B cell (primary cell): ENCODE data around the gene PCSK4. TPM values are rescaled to one million over a fixed set of nuclear protein-coding genes. Genes with fewer than 3 reads are reported as not detected.
"Not testable (repeated sequence)": the region's sequence is repeated elsewhere in the genome, so short reads cannot be mapped to it uniquely, and the experiment has no call there.

Experiments used
- ATAC-seq: fragments of 200-7000 bp; cut with Tn5 transposase; one replicate; pipeline ENCODE4 v1.10.0; 2021; ENCODE audit warnings: low read depth, mild to moderate bottlenecking, moderate number of reproducible peaks, moderate library complexity
- CTCF ChIA-PET: fragments of 350-600 bp; sonication (Branson Sonifier 250); formaldehyde crosslinking; loops from one replicate; lab custom pipeline; 2021; ENCODE audit warnings: antibody characterized with exemption, inconsistent platforms; lab: Charles Lee
- POLR2A ChIA-PET: fragments of 350-600 bp; sonication (Branson Sonifier 250); formaldehyde crosslinking; loops from one replicate; lab custom pipeline; 2021; ENCODE audit warnings: antibody characterized with exemption; lab: Charles Lee
- DNase-seq: peaks from one replicate; pipeline ENCODE4 v3.0.0; 2013
- H2AFZ ChIP-seq: 2 replicates; pipeline ENCODE4 v1.6.1; 2012; ENCODE audit warnings: mild to moderate bottlenecking, low read depth, low read length; ENCODE audit not compliant: insufficient read depth, poor library complexity, severe bottlenecking
- H3K27ac ChIP-seq, 2 donors: 1 replicate in 1 of 2; 2 replicates in 1 of 2; pipeline ENCODE4 v1.5.1; 2012 to 2013; ENCODE audit warnings: low read length in 2 of 2, mild to moderate bottlenecking in 2 of 2, moderate library complexity in 1 of 2
- H3K27me3 ChIP-seq, 4 experiments: fragments of 200-600 bp in 1 of 4; sonication (generic) in 1 of 4; replicated peaks in 1 of 4; 1 replicate in 2 of 4; 2 replicates in 2 of 4; pipeline versions ENCODE4 v1.6.1 to v1.7.0; 2013 to 2016; ENCODE audit warnings: low read length in 3 of 4, mild to moderate bottlenecking in 2 of 4, mixed read lengths in 1 of 4, moderate library complexity in 1 of 4; ENCODE audit not compliant: insufficient read depth in 4 of 4, control insufficient read depth in 3 of 4; ENCODE audit errors: control extremely low read depth in 1 of 4
- H3K36me3 ChIP-seq, 2 experiments: replicated peaks in 1 of 2; 1 replicate in 1 of 2; 2 replicates in 1 of 2; pipeline versions ENCODE4 v1.6.1 to v1.7.1; 2013; ENCODE audit warnings: low read length in 1 of 2; ENCODE audit not compliant: insufficient read depth in 2 of 2, control insufficient read depth in 1 of 2; ENCODE audit errors: control extremely low read depth in 1 of 2, extremely low read depth in 1 of 2
- H3K4me1 ChIP-seq, 2 donors: fragments of 200-600 bp in 1 of 2; sonication (generic) in 1 of 2; 1 replicate in 1 of 2; 2 replicates in 1 of 2; pipeline versions ENCODE4 v1.5.1 to v1.6.1; 2013 to 2017; ENCODE audit warnings: low read length in 2 of 2; ENCODE audit not compliant: control insufficient read depth in 2 of 2, insufficient read depth in 2 of 2
- H3K4me2 ChIP-seq: replicated peaks from 2 replicates; pipeline ENCODE3; 2012; ENCODE audit warnings: mild to moderate bottlenecking, low read depth, low read length; ENCODE audit not compliant: poor library complexity, severe bottlenecking
- H3K4me3 ChIP-seq, 5 experiments: fragments of 200-600 bp in 1 of 5; sonication (generic) in 1 of 5; 1 replicate in 3 of 5; 2 replicates in 2 of 5; pipeline versions ENCODE4 v1.5.1 to v1.7.0; 2011 to 2016; ENCODE audit warnings: low read length in 4 of 5, mild to moderate bottlenecking in 4 of 5, low read depth in 2 of 5, control low read depth in 1 of 5, moderate library complexity in 1 of 5; ENCODE audit not compliant: insufficient read depth in 1 of 5; ENCODE audit errors: control extremely low read depth in 1 of 5, extremely low read depth in 1 of 5
- H3K79me2 ChIP-seq: fragments of 200-600 bp; sonication (generic); one replicate; pipeline ENCODE4 v1.6.0; 2016; ENCODE audit warnings: low read length; ENCODE audit not compliant: control insufficient read depth, insufficient read depth
- H3K9ac ChIP-seq: fragments of 200-600 bp; sonication (generic); 2 replicates; pipeline ENCODE4 v1.6.1; 2017; ENCODE audit warnings: mild to moderate bottlenecking, low read length, moderate library complexity
- H3K9me3 ChIP-seq, 3 donors: one replicate each; pipeline versions ENCODE4 v1.6.1 to v1.7.1; 2013; ENCODE audit warnings: low read length in 2 of 3; ENCODE audit not compliant: control insufficient read depth in 2 of 3, insufficient read depth in 1 of 3; ENCODE audit errors: control extremely low read depth in 1 of 3
- H4K20me1 ChIP-seq: 2 replicates; pipeline ENCODE4 v1.6.0; 2012; ENCODE audit warnings: mild to moderate bottlenecking, low read length; ENCODE audit not compliant: insufficient read depth, control insufficient read depth, poor library complexity, severe bottlenecking
- H3K27ac Mint-ChIP-seq: one replicate; pipeline ENCODE4 v1.8.0; 2021; ENCODE audit warnings: mixed read lengths
- H3K27me3 Mint-ChIP-seq: one replicate; pipeline ENCODE4 v1.8.0; 2021; ENCODE audit warnings: mixed read lengths
- H3K4me1 Mint-ChIP-seq: one replicate; pipeline ENCODE4 v1.8.0; 2021; ENCODE audit warnings: mixed read lengths
- H3K4me3 Mint-ChIP-seq: one replicate; pipeline ENCODE4 v1.8.0; 2021; ENCODE audit warnings: mixed read lengths
- H3K9me3 Mint-ChIP-seq: one replicate; pipeline ENCODE4 v1.8.0; 2022; ENCODE audit warnings: mixed read lengths; ENCODE audit not compliant: insufficient read depth
- CTCF ChIP-seq: fragments of 200-600 bp; IDR thresholded peaks from one replicate; pipeline ENCODE4 v1.8.0; 2022; ENCODE audit warnings: antibody characterized with exemption, mild to moderate bottlenecking
- EZH2 ChIP-seq: IDR thresholded peaks from 2 replicates; pipeline ENCODE4 v1.6.1; 2012; ENCODE audit warnings: borderline replicate concordance, low read depth, mild to moderate bottlenecking, moderate library complexity, low read length; ENCODE audit not compliant: insufficient read depth, poor library complexity, severe bottlenecking
- WGBS: methylation state at CpG from one replicate; pipeline ENCODE4 v1.1.5; 2013; ENCODE audit warnings: missing lambda C conversion rate; ENCODE audit not compliant: insufficient coverage; 5-methylcytosine and 5-hydroxymethylcytosine counted together
- intact Hi-C: fragments of 100-400 bp; cut with micrococcal nuclease; formaldehyde crosslinking; loops from one replicate; pipeline ENCODE4 v1.10.0; 2022
- polyA plus RNA-seq: library from polyadenylated mRNA; depleted of rRNA; stranded (reverse); fragments of >200 nt; gene quantifications from 2 replicates; pipeline ENCODE4 v1.2.3, GENCODE V29; 2012
- total RNA-seq, 2 donors: library from RNA; stranded (reverse); fragments of 120-200 nt in 1 of 2; gene quantifications; 1 replicate in 1 of 2; 2 replicates in 1 of 2; pipeline versions ENCODE4 v1.2.3 to v1.2.4, GENCODE V29; 2013 to 2022

Gene PCSK4
- total and polyA plus RNA-seq, 2 donors (not counting 1 experiment from before 2014, with no cell fraction given): 1.1 to 1.3 TPM

DNA sequence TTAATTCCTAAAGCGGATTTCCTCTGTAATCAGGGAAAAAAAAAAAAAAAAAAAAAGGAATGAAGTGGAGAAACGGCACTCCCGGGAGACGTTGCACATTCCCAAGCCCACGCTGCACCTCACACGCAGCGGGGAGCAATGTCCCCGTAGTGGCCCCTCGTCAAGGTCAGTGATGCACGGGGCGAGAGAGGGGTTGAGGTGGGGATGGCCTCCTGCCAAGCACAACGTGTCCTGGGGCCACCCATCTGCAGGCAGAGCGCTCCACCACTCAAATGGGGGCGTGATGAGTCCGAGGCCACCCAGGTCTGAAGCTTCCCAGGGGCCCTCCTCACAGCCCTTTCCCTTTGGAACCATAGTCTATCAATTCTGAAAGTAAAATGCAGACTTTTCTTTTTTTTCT, 48.8 kb upstream of the PCSK4 start:
- 65% methylated on average over 11 of the region's 15 CpGs for WGBS
- H3K27me3 ChIP-seq: peaks cover 0 to 25% (median 3%) of the 10 kb centered on the region in 4 experiments

DNA sequence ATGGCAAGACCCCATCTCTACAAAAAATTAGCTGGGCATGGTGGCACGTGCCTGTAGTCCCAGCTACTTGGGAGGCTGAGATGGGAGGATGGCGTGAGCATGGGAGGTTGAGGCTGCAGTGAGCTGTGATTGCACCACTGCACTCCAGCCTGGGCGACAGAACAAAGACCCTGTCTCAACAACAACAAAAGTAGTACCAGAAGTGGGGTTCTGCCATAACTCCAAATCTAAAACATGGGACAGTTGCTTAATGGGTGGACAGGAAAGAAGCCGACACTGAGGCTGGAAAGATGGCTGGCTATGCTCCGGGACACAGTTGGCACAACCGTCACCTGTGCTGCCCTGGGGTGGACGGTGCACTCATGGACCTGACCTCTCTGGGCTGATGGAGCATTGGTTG, 45.5 kb upstream of the PCSK4 start:
- Histone ChIP-seq H3K27me3 (peaks cover 0 to 22% (median 0%) of the 10 kb centered on the region in 4 experiments), H3K9me3 (peaks cover 0 to 12% (median 0%) of the 10 kb centered on the region in 3 donors)
- H3K79me2 ChIP-seq, DNase-seq, H3K4me2 ChIP-seq, H3K4me3 ChIP-seq, intact Hi-C loops, H3K4me1 ChIP-seq, ATAC-seq, H3K36me3 ChIP-seq, POLR2A ChIA-PET, H3K27ac Mint-ChIP-seq, H3K4me1 Mint-ChIP-seq, H3K27ac ChIP-seq, H3K9ac ChIP-seq, CTCF ChIA-PET, H3K4me3 Mint-ChIP-seq, H3K9me3 Mint-ChIP-seq, H2AFZ ChIP-seq, H4K20me1 ChIP-seq: not testable (repeated sequence)
- WGBS: 100% methylated on average over 4 of the region's 7 CpGs
- peaks cover 18% of the 10 kb centered on the region for H3K27me3 Mint-ChIP-seq

More for the DNA sequence above, 48.8 kb upstream of the PCSK4 start:
- intact Hi-C loops: no loop called here
- DNase-seq: no peak
- Mint-ChIP-seq H3K27ac (no peak overlapping the region), H3K9me3 (no peaks in the 10 kb centered on the region), H3K4me3 (no peak overlapping the region), H3K4me1 (no peaks in the 10 kb centered on the region), H3K27me3 (peaks cover 17% of the 10 kb centered on the region)
- ChIA-PET CTCF (no interaction called here), POLR2A (interaction anchor here (0.5 to 0.7 kb wide), 2 partner anchors 185 to 263 kb away, joined by 3 to 12 read pairs; no protein-coding TSS in a partner anchor)
- Histone ChIP-seq H2AFZ (no peak overlapping the region), H3K9me3 (peaks cover 0 to 17% (median 0%) of the 10 kb centered on the region in 3 donors), H3K79me2 (no peaks in the 10 kb centered on the region), H3K4me3 (no peak overlapping the region), H3K4me2 (no peak overlapping the region), H3K36me3 (no peaks in the 10 kb centered on the region), H3K9ac (no peak overlapping the region), H3K4me1 (no peaks in the 10 kb centered on the region), H4K20me1 (no peaks in the 10 kb centered on the region), H3K27ac (no peak overlapping the region)
- ATAC-seq: no peak
- TF ChIP-seq CTCF: no peak
- TF ChIP-seq EZH2: no peak
